Cardiac muscle cell (in vitro differentiated cells and primary cell): ENCODE data around the gene NUTM2A. TPM values are rescaled to one million over a fixed set of nuclear protein-coding genes. Genes with fewer than 3 reads are reported as not detected.
"Not testable (repeated sequence)": the region's sequence is repeated elsewhere in the genome, so short reads cannot be mapped to it uniquely, and the experiment has no call there.

Source experiments
- DNase-seq, 2 donors: peaks; one replicate each; pipeline versions ENCODE4 v3.0.0 to v3.0.0-alpha.2; 2010 to 2017; ENCODE audit warnings: low read depth in 1 of 2, low spot score in 1 of 2
- H3K27ac ChIP-seq: fragments of 200-600 bp; sonication (generic); 2 replicates; pipeline ENCODE4 v1.5.1; 2016
- H3K27me3 ChIP-seq: fragments of 200-600 bp; sonication (generic); 2 replicates; pipeline ENCODE4 v1.6.0; 2016; ENCODE audit warnings: control low read depth
- H3K36me3 ChIP-seq: fragments of 200-600 bp; sonication (generic); 2 replicates; pipeline ENCODE4 v1.5.1; 2016; ENCODE audit warnings: control low read depth
- H3K4me1 ChIP-seq: fragments of 200-600 bp; sonication (generic); 2 replicates; pipeline ENCODE4 v1.8.1; 2017; ENCODE audit warnings: low read depth, mild to moderate bottlenecking, mixed run types
- H3K4me3 ChIP-seq: fragments of 200-600 bp; sonication (generic); 2 replicates; pipeline ENCODE4 v1.5.1; 2016; ENCODE audit warnings: mild to moderate bottlenecking
- H3K9me3 ChIP-seq: fragments of 200-600 bp; sonication (generic); 2 replicates; pipeline ENCODE4 v1.5.1; 2017; ENCODE audit warnings: low read depth, mild to moderate bottlenecking, control low read depth
- polyA plus RNA-seq: library from polyadenylated mRNA; unstranded; fragments of >200 nt; fragmentation: Nextera tagmentation; extraction: Ambion mirVana; gene quantifications from 2 replicates; pipeline ENCODE4 v1.2.1, GENCODE V29; 2016
- total RNA-seq: library from RNA; depleted of rRNA; stranded (reverse); fragments of >200 nt; gene quantifications from 2 replicates; pipeline ENCODE4 v1.2.3, GENCODE V29; 2016

Gene NUTM2A
- total and polyA plus RNA-seq, 2 experiments from 2014 or later: 0.13 to 3.0 TPM

- H3K4me3 ChIP-seq, H3K27me3 ChIP-seq, H3K4me1 ChIP-seq, H3K36me3 ChIP-seq, H3K27ac ChIP-seq, H3K9me3 ChIP-seq, DNase-seq: not testable (repeated sequence)
Measured at GRCh38 chr10:87219370-87219769, 5.9 kb upstream of the NUTM2A start.

- not testable (repeated sequence) for H3K36me3 ChIP-seq, H3K27me3 ChIP-seq, H3K4me1 ChIP-seq, H3K9me3 ChIP-seq, H3K4me3 ChIP-seq, H3K27ac ChIP-seq, DNase-seq
Measured at GRCh38 chr10:87222789-87223188, 2.5 kb upstream of the NUTM2A start.

GRCh38 chr10:87228247-87228646 is 3.0 kb downstream of the NUTM2A start:
- not testable (repeated sequence) for H3K36me3 ChIP-seq, DNase-seq, H3K4me3 ChIP-seq, H3K27me3 ChIP-seq, H3K27ac ChIP-seq, H3K9me3 ChIP-seq, H3K4me1 ChIP-seq

GRCh38 chr10:87229211-87229610 is 4.0 kb downstream of the NUTM2A start:
- not testable (repeated sequence) for H3K4me1 ChIP-seq, H3K9me3 ChIP-seq, H3K36me3 ChIP-seq, H3K27ac ChIP-seq, DNase-seq, H3K27me3 ChIP-seq, H3K4me3 ChIP-seq

- not testable (repeated sequence) for H3K9me3 ChIP-seq, DNase-seq, H3K36me3 ChIP-seq, H3K27ac ChIP-seq, H3K4me3 ChIP-seq, H3K4me1 ChIP-seq, H3K27me3 ChIP-seq
Measured at GRCh38 chr10:87234854-87235253, 9.6 kb downstream of the NUTM2A start.

- H3K4me3 ChIP-seq, H3K9me3 ChIP-seq, H3K27me3 ChIP-seq, H3K4me1 ChIP-seq, DNase-seq, H3K36me3 ChIP-seq, H3K27ac ChIP-seq: not testable (repeated sequence)
Measured at GRCh38 chr10:87237244-87237643, 12.0 kb downstream of the NUTM2A start.

- not testable (repeated sequence) for H3K4me1 ChIP-seq, H3K4me3 ChIP-seq, H3K9me3 ChIP-seq, H3K27me3 ChIP-seq, DNase-seq, H3K36me3 ChIP-seq, H3K27ac ChIP-seq
Measured at GRCh38 chr10:87239346-87239808, 14.1 kb downstream of the NUTM2A start.

GRCh38 chr10:87242192-87242591 is 16.9 kb downstream of the NUTM2A start:
- H3K27me3 ChIP-seq, DNase-seq, H3K9me3 ChIP-seq, H3K4me1 ChIP-seq, H3K36me3 ChIP-seq, H3K27ac ChIP-seq, H3K4me3 ChIP-seq: not testable (repeated sequence)

- not testable (repeated sequence) for DNase-seq
Measured at GRCh38 chr10:87247335-87247734, 22.1 kb downstream of the NUTM2A start.

GRCh38 chr10:87248818-87249353 is 23.6 kb downstream of the NUTM2A start:
- H3K27ac ChIP-seq, H3K9me3 ChIP-seq, DNase-seq, H3K27me3 ChIP-seq, H3K4me3 ChIP-seq, H3K36me3 ChIP-seq, H3K4me1 ChIP-seq: not testable (repeated sequence)

More at GRCh38 chr10:87247335-87247734, 22.1 kb downstream of the NUTM2A start:
- H3K4me1 ChIP-seq, H3K27me3 ChIP-seq, H3K27ac ChIP-seq, H3K9me3 ChIP-seq, H3K36me3 ChIP-seq, H3K4me3 ChIP-seq: not testable (repeated sequence)

GRCh38 chr10:87280749-87281392 is 55.6 kb downstream of the NUTM2A start:
- not testable (repeated sequence) for DNase-seq, H3K4me1 ChIP-seq, H3K4me3 ChIP-seq, H3K9me3 ChIP-seq, H3K27ac ChIP-seq, H3K27me3 ChIP-seq, H3K36me3 ChIP-seq

Other genes starting within 250 kb of the NUTM2A start
- gene FAM25A, start 205.2 kb upstream of the NUTM2A start, total RNA-seq: not detected in 2 replicates
- not detected in 2 replicates for gene FAM25A, start 205.2 kb upstream of the NUTM2A start, polyA plus RNA-seq
- 132 and 193 TPM in 2 replicates for gene GLUD1, start 130.6 kb upstream of the NUTM2A start, total RNA-seq
- 81.8 and 128 TPM in 2 replicates for gene GLUD1, start 130.6 kb upstream of the NUTM2A start, polyA plus RNA-seq
- 17.6 and 18.5 TPM in 2 replicates for gene SHLD2, start 130.2 kb upstream of the NUTM2A start, total RNA-seq
- 14.1 and 21.2 TPM in 2 replicates for gene SHLD2, start 130.2 kb upstream of the NUTM2A start, polyA plus RNA-seq
- gene NUTM2D, start 132.3 kb downstream of the NUTM2A start, total RNA-seq: 8.7 and 10.5 TPM in 2 replicates
- gene NUTM2D, start 132.3 kb downstream of the NUTM2A start, polyA plus RNA-seq: 0.11 and 0.78 TPM in 2 replicates